ENCODE results near the gene CARM1.

DNA sequence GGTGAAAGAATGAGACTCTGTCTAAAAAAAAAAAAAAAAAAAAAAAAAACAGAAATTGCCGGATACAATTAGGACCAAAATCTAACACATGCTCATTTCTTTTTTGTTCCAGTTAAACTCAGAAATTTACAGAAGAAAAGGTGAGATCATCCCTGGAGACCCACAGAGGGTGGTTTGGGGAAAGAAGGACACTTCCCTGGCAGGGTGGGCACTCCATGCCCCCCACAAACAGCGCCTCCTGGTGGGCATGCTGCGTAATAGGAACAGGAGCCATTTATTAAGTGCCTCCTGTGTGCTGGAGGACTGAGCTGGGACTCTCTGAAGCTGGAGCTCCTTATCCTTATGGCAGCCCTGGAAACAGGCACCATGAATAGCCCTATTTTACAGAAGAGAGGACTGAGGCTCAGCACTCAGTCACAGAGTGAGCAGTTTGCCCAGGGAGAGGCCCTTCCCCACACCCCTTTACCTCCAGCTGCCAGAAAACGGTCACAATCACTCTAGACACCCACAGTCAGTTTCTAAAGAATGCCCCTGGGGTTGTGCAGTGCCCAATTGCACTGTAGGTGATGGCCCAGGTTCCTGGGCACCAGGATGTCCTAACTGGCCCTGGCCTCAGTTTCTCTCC, 13.0 kb upstream of the CARM1 start:
- TF ChIP-seq, protein P1, sequence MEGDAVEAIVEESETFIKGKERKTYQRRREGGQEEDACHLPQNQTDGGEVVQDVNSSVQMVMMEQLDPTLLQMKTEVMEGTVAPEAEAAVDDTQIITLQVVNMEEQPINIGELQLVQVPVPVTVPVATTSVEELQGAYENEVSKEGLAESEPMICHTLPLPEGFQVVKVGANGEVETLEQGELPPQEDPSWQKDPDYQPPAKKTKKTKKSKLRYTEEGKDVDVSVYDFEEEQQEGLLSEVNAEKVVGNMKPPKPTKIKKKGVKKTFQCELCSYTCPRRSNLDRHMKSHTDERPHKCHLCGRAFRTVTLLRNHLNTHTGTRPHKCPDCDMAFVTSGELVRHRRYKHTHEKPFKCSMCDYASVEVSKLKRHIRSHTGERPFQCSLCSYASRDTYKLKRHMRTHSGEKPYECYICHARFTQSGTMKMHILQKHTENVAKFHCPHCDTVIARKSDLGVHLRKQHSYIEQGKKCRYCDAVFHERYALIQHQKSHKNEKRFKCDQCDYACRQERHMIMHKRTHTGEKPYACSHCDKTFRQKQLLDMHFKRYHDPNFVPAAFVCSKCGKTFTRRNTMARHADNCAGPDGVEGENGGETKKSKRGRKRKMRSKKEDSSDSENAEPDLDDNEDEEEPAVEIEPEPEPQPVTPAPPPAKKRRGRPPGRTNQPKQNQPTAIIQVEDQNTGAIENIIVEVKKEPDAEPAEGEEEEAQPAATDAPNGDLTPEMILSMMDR (IDR thresholded peaks at IDR 0.05): peak in 3 of 7 experiments; percentile 12 to 42 (median 30)
- TF ChIP-seq POLR2AphosphoS5 (IDR thresholded peaks at IDR 0.05): no peak

Measured in stomach (tissue), 4 donors.